Neural cell (in vitro differentiated cells): ENCODE measurements around the gene NIFK. TPM values are rescaled to one million over a fixed set of nuclear protein-coding genes. Genes with fewer than 3 reads are reported as not detected.

Source experiments
- H2AFZ ChIP-seq: fragments of 200-600, 300-800 bp; sonication (generic), shearing (Covaris generic); 2 replicates; pipeline ENCODE4 v1.6.0; 2014; ENCODE audit warnings: low read depth, mild to moderate bottlenecking, antibody characterized with exemption, low read length, moderate library complexity
- H3F3A ChIP-seq: fragments of 200-600 bp; shearing (Covaris generic); 2 replicates; pipeline ENCODE4 v1.6.1; 2016; ENCODE audit warnings: mild to moderate bottlenecking, moderate library complexity, mixed read lengths, antibody characterized with exemption, low read length; ENCODE audit not compliant: insufficient read depth, poor library complexity, severe bottlenecking
- H3K27ac ChIP-seq: fragments of 200-600, 300-800 bp; sonication (generic), shearing (Covaris generic); 2 replicates; pipeline ENCODE4 v1.5.1; 2014; ENCODE audit warnings: mild to moderate bottlenecking, low read length, moderate library complexity
- H3K27me3 ChIP-seq: fragments of 300-800, 200-600 bp; sonication (generic), shearing (Covaris generic); 2 replicates; pipeline ENCODE4 v1.6.0; 2014; ENCODE audit warnings: mild to moderate bottlenecking, low read depth, low read length, moderate library complexity; ENCODE audit not compliant: insufficient read depth
- H3K36me3 ChIP-seq: fragments of 300-800, 200-600 bp; sonication (generic), shearing (Covaris generic); 2 replicates; pipeline ENCODE4 v1.5.1; 2014; ENCODE audit warnings: mild to moderate bottlenecking, antibody characterized with exemption, low read length, moderate library complexity; ENCODE audit not compliant: insufficient read depth
- H3K4me2 ChIP-seq: fragments of 300-800, 200-600 bp; sonication (generic), shearing (Covaris generic); 2 replicates; pipeline ENCODE4 v1.6.0; 2014; ENCODE audit warnings: mild to moderate bottlenecking, low read length
- H3K4me3 ChIP-seq: fragments of 300-800, 200-600 bp; sonication (generic), shearing (Covaris generic); 2 replicates; pipeline ENCODE4 v1.5.1; 2014; ENCODE audit warnings: mild to moderate bottlenecking, low read length, moderate library complexity
- H3K79me2 ChIP-seq: fragments of 200-600 bp; shearing (Covaris generic); replicated peaks from 2 replicates; pipeline ENCODE4 v1.6.0; 2014; ENCODE audit warnings: mild to moderate bottlenecking, low read length, moderate library complexity; ENCODE audit not compliant: insufficient read depth
- H3K9ac ChIP-seq: fragments of 300-800, 200-600 bp; sonication (generic), shearing (Covaris generic); 2 replicates; pipeline ENCODE4 v1.6.1; 2016; ENCODE audit warnings: mild to moderate bottlenecking, low read length, mixed read lengths
- H3K9me2 ChIP-seq: fragments of 200-600 bp; shearing (Covaris generic); 2 replicates; pipeline ENCODE4 v1.6.1; 2016; ENCODE audit warnings: mild to moderate bottlenecking, low read length, mixed read lengths; ENCODE audit not compliant: insufficient read depth
- H3K9me3 ChIP-seq: fragments of 200-600, 300-800 bp; sonication (generic), shearing (Covaris generic); 2 replicates; pipeline ENCODE4 v1.6.1; 2016; ENCODE audit warnings: mild to moderate bottlenecking, mixed run types, low read length, moderate library complexity, mixed read lengths
- H4K20me1 ChIP-seq: fragments of 200-600 bp; shearing (Covaris generic); 2 replicates; pipeline ENCODE4 v1.6.1; 2016; ENCODE audit warnings: mild to moderate bottlenecking, mixed run types; ENCODE audit not compliant: insufficient read depth
- EP300 ChIP-seq: fragments of 450-650 bp; conservative IDR thresholded peaks from 2 replicates; pipeline ENCODE4 v1.6.1; 2014; ENCODE audit warnings: antibody characterized with exemption, mild to moderate bottlenecking, moderate library complexity; ENCODE audit not compliant: poor library complexity, severe bottlenecking
- EZH2 ChIP-seq: fragments of 200-600, 300-800 bp; shearing (Covaris generic), sonication (generic); IDR thresholded peaks from 2 replicates; pipeline ENCODE4 v1.6.1; 2014; ENCODE audit warnings: antibody characterized with exemption, low read length, borderline replicate concordance, mild to moderate bottlenecking; ENCODE audit not compliant: insufficient read depth, poor library complexity, severe bottlenecking
- MXI1 ChIP-seq: fragments of 450-650 bp; conservative IDR thresholded peaks from 2 replicates; pipeline ENCODE4 v1.6.1; 2014; ENCODE audit warnings: antibody characterized with exemption, mild to moderate bottlenecking; ENCODE audit not compliant: poor library complexity, severe bottlenecking
- POLR2AphosphoS5 ChIP-seq: IDR thresholded peaks from 2 replicates; pipeline ENCODE4 v1.6.1; 2012
- RAD21 ChIP-seq: fragments of 450-650 bp; conservative IDR thresholded peaks from 2 replicates; pipeline ENCODE4 v1.6.1; 2014; ENCODE audit warnings: antibody characterized with exemption, mild to moderate bottlenecking, moderate library complexity
- SMC3 ChIP-seq: fragments of 450-650 bp; conservative IDR thresholded peaks from 2 replicates; pipeline ENCODE4 v1.6.1; 2014; ENCODE audit warnings: antibody characterized with exemption, mild to moderate bottlenecking, moderate library complexity; ENCODE audit not compliant: poor library complexity
- TAF1 ChIP-seq: IDR thresholded peaks from 2 replicates; pipeline ENCODE4 v1.6.1; 2012; ENCODE audit warnings: low read depth
- polyA plus RNA-seq: library from polyadenylated mRNA; depleted of rRNA; stranded (reverse); fragments of >200 nt; gene quantifications from 2 replicates; pipeline ENCODE4 v1.2.3, GENCODE V29; 2014
- TF ChIP-seq, protein P1 (sequence below): fragments of 450-650 bp; IDR thresholded peaks from 2 replicates; pipeline ENCODE4 v1.5.1; 2014; ENCODE audit warnings: antibody characterized with exemption, mild to moderate bottlenecking, moderate library complexity; ENCODE audit not compliant: poor library complexity, severe bottlenecking
- TF ChIP-seq, protein P2 (sequence below): IDR thresholded peaks from 2 replicates; pipeline ENCODE4 v1.6.1; 2012; ENCODE audit warnings: borderline replicate concordance

NIFK gene
- polyA plus RNA-seq, 1 donor from 2014 or later = 60.9 TPM

DNA sequence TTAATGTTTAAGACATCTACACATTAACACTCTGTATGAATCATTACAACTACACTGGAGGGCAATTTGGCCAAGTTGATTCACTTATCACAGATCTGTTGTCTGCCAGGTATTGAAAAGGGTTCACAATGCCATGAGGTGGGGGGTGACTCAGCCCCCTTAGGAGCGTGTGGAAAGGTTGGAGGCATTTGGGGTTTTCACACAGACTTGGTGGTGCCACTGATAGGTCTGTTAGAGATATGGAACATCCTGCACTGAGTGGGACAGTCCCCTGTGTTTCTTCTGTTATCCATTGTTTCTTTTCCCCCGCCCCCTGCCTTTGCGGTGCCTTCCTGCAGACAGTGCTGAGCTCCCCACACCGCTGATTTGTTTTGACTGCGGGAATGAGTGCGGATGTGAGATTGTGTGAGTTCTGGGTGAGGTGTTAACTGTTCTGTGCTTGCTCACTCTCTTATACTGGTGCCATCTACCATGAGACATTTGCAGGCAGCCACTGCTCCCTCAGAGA is 9.4 kb upstream of the NIFK start:
- H3F3A ChIP-seq = no peaks in the 10 kb centered on the region
- no peak overlapping the region for H2AFZ ChIP-seq
- H3K4me3 ChIP-seq = no peak overlapping the region
- H3K4me2 ChIP-seq = no peak overlapping the region
- no peaks in the 10 kb centered on the region for H3K36me3 ChIP-seq
- no peaks in the 10 kb centered on the region for H3K79me2 ChIP-seq
- H3K9me2 ChIP-seq = no peaks in the 10 kb centered on the region
- H3K9me3 ChIP-seq = no peaks in the 10 kb centered on the region
- H4K20me1 ChIP-seq = no peaks in the 10 kb centered on the region
- no peak overlapping the region for H3K27ac ChIP-seq
- no peak for TF ChIP-seq RAD21
- TF ChIP-seq MXI1 = no peak
- TF ChIP-seq, protein P1, sequence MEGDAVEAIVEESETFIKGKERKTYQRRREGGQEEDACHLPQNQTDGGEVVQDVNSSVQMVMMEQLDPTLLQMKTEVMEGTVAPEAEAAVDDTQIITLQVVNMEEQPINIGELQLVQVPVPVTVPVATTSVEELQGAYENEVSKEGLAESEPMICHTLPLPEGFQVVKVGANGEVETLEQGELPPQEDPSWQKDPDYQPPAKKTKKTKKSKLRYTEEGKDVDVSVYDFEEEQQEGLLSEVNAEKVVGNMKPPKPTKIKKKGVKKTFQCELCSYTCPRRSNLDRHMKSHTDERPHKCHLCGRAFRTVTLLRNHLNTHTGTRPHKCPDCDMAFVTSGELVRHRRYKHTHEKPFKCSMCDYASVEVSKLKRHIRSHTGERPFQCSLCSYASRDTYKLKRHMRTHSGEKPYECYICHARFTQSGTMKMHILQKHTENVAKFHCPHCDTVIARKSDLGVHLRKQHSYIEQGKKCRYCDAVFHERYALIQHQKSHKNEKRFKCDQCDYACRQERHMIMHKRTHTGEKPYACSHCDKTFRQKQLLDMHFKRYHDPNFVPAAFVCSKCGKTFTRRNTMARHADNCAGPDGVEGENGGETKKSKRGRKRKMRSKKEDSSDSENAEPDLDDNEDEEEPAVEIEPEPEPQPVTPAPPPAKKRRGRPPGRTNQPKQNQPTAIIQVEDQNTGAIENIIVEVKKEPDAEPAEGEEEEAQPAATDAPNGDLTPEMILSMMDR = no peak
- TF ChIP-seq SMC3 = no peak
- TF ChIP-seq EP300 = no peak
- no peak for TF ChIP-seq TAF1
- TF ChIP-seq, protein P2, sequence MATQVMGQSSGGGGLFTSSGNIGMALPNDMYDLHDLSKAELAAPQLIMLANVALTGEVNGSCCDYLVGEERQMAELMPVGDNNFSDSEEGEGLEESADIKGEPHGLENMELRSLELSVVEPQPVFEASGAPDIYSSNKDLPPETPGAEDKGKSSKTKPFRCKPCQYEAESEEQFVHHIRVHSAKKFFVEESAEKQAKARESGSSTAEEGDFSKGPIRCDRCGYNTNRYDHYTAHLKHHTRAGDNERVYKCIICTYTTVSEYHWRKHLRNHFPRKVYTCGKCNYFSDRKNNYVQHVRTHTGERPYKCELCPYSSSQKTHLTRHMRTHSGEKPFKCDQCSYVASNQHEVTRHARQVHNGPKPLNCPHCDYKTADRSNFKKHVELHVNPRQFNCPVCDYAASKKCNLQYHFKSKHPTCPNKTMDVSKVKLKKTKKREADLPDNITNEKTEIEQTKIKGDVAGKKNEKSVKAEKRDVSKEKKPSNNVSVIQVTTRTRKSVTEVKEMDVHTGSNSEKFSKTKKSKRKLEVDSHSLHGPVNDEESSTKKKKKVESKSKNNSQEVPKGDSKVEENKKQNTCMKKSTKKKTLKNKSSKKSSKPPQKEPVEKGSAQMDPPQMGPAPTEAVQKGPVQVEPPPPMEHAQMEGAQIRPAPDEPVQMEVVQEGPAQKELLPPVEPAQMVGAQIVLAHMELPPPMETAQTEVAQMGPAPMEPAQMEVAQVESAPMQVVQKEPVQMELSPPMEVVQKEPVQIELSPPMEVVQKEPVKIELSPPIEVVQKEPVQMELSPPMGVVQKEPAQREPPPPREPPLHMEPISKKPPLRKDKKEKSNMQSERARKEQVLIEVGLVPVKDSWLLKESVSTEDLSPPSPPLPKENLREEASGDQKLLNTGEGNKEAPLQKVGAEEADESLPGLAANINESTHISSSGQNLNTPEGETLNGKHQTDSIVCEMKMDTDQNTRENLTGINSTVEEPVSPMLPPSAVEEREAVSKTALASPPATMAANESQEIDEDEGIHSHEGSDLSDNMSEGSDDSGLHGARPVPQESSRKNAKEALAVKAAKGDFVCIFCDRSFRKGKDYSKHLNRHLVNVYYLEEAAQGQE = no peak
- TF ChIP-seq POLR2AphosphoS5 = no peak
- no peak for TF ChIP-seq EZH2
- no peak overlapping the region for H3K9ac ChIP-seq
- H3K27me3 ChIP-seq = no peaks in the 10 kb centered on the region

DNA sequence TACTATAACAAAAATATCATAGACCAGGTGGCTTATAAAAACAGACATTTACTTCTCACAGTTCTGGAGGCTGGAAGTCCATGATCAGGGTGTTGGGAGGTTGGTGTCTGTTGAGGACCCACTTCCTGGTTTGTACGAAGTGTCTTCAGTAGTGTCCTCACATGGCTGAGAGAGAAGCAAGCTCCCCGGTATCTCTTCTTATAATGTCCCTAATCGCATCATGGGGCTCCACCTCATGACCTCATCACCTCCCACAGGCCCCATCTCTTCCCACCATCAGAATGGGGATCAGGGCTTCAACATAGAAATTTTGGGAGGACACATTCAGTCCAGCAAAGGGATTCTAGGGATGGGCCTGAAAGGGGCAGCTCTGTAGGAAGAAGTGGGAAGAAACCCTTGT is 4.8 kb upstream of the NIFK start:
- H4K20me1 ChIP-seq = no peaks in the 10 kb centered on the region
- H3K27me3 ChIP-seq = no peaks in the 10 kb centered on the region
- no peaks in the 10 kb centered on the region for H3F3A ChIP-seq
- no peak overlapping the region for H2AFZ ChIP-seq
- no peaks in the 10 kb centered on the region for H3K36me3 ChIP-seq
- TF ChIP-seq EP300 (no peak), RAD21 (no peak), POLR2AphosphoS5 (no peak), SMC3 (no peak), TAF1 (no peak), MXI1 (no peak), EZH2 (no peak)
- TF ChIP-seq, protein P2 = no peak
- TF ChIP-seq, protein P1 = no peak
- H3K9me3 ChIP-seq = no peaks in the 10 kb centered on the region
- no peak overlapping the region for H3K9ac ChIP-seq
- H3K4me3 ChIP-seq = no peak overlapping the region
- no peaks in the 10 kb centered on the region for H3K9me2 ChIP-seq
- H3K27ac ChIP-seq = no peak overlapping the region
- no peaks in the 10 kb centered on the region for H3K79me2 ChIP-seq
- H3K4me2 ChIP-seq = no peak overlapping the region
